ENCODE measurements around the gene NUDT4B. TPM values are rescaled to one million over a fixed set of nuclear protein-coding genes. Genes with fewer than 3 reads are reported as not detected.
"Not testable (repeated sequence)": the region's sequence is repeated elsewhere in the genome, so short reads cannot be mapped to it uniquely, and the experiment has no call there.

Gene NUDT4B
- total and polyA plus RNA-seq, 10 of the 15 experiments (the other 5 are each of a cell fraction or from before 2014, with no cell fraction given), result 0.11 to 25.5 (median 5.1) TPM; not detected in 2

- RAD21 ChIA-PET (ENCODE audit: unreplicated experiment); H3K36me3 ChIP-seq (ENCODE audit: control insufficient read depth in 2 of 2, insufficient read depth in 2 of 2, low read length in 1 of 2); H3K27me3 ChIP-seq (replicated peaks in 1 of 2; ENCODE audit: control insufficient read depth in 2 of 2, insufficient read depth in 2 of 2, low read length in 1 of 2); H4K20me1 ChIP-seq (ENCODE audit: control insufficient read depth, insufficient read depth); FAIRE-seq; POLR2A ChIA-PET; H3K4me3 ChIP-seq; H3K4me1 ChIP-seq (ENCODE audit: control insufficient read depth, insufficient read depth, low read length); H3K79me2 ChIP-seq (ENCODE audit: control insufficient read depth, insufficient read depth, low read length); BruUV-seq (replicated peaks); H3K4me2 ChIP-seq (ENCODE audit: control insufficient read depth, insufficient read depth); ATAC-seq; in situ Hi-C loops (cut with MboI); CTCF ChIA-PET; SMC1A ChIA-PET (ENCODE audit: uncharacterized antibody, unreplicated experiment); DNase-seq (ENCODE audit: low read depth, low spot score); intact Hi-C loops (cut with micrococcal nuclease; ENCODE audit: unreplicated experiment); H3K27ac ChIP-seq (ENCODE audit: control insufficient read depth, insufficient read depth); H3K9me3 ChIP-seq (replicated peaks; ENCODE audit: control insufficient read depth, insufficient read depth, low read length); H3K9ac ChIP-seq (ENCODE audit: control insufficient read depth, insufficient read depth, low read length); H2AFZ ChIP-seq (ENCODE audit: control insufficient read depth, low read depth, low read length): not testable (repeated sequence)
- no CpG with 5 or more reads among the region's 4 CpGs for WGBS (ENCODE audit: insufficient coverage, insufficient replicate concordance, low lambda C conversion rate, missing lambda C conversion rate)
These were observed 25.1 kb downstream of the NUDT4B start for GRCh38 chr1:148773690-148774089.

DNA sequence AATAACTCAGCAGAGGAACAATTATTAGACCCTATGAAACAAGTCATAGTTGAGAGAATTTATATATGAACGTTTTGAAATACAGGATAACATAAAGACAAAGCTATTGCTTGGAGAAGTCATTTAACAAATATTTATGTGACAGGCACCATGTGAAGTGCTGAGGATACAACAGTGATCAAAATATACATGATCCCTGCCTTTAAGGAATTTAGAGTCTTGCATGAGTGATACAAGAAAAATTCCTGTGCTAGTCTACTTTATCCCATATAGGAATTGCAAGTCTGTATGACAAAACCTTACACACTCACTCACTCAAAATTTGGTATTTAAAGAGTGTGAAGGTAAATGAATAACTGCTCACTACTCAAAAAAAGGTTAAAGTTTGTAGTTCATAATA, 25.5 kb downstream of the NUDT4B start:
- TSS peak; percentile 86 for BruUV-seq (replicated peaks)
- SMC1A ChIA-PET (ENCODE audit: uncharacterized antibody, unreplicated experiment); H4K20me1 ChIP-seq (ENCODE audit: control insufficient read depth, insufficient read depth); intact Hi-C loops (cut with micrococcal nuclease; ENCODE audit: unreplicated experiment); H3K9ac ChIP-seq (ENCODE audit: control insufficient read depth, insufficient read depth, low read length); FAIRE-seq; H3K27ac ChIP-seq (ENCODE audit: control insufficient read depth, insufficient read depth); in situ Hi-C loops (cut with MboI); POLR2A ChIA-PET; H3K4me3 ChIP-seq; H2AFZ ChIP-seq (ENCODE audit: control insufficient read depth, low read depth, low read length); ATAC-seq; H3K27me3 ChIP-seq (replicated peaks in 1 of 2; ENCODE audit: control insufficient read depth in 2 of 2, insufficient read depth in 2 of 2, low read length in 1 of 2); RAD21 ChIA-PET (ENCODE audit: unreplicated experiment); CTCF ChIA-PET; H3K36me3 ChIP-seq (ENCODE audit: control insufficient read depth in 2 of 2, insufficient read depth in 2 of 2, low read length in 1 of 2); H3K4me2 ChIP-seq (ENCODE audit: control insufficient read depth, insufficient read depth); H3K9me3 ChIP-seq (replicated peaks; ENCODE audit: control insufficient read depth, insufficient read depth, low read length); DNase-seq (ENCODE audit: low read depth, low spot score); H3K4me1 ChIP-seq (ENCODE audit: control insufficient read depth, insufficient read depth, low read length); H3K79me2 ChIP-seq (ENCODE audit: control insufficient read depth, insufficient read depth, low read length): not testable (repeated sequence)
- WGBS (ENCODE audit: insufficient coverage, insufficient replicate concordance, low lambda C conversion rate, missing lambda C conversion rate), result no CpG with 5 or more reads among the region's 1 CpG

DNA sequence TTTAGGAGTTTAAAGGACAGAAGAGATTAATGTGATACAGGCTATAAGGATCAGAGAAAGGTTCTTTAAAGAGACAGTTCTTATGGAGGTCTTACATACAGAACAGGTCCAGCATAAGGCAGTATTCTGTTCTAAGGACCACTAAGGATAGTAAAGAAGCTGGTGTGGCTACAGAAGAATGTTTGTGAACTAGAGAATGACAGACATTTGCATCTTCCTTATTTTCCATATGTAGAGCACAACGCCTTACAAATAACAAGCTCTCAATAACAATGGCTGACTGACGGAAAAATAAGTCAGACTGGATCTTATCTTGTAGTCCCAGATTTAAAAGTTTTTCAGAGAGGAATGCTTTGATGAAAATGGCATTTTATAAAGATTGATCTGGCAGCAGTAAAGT, 26.7 kb downstream of the NUDT4B start:
- H3K27me3 ChIP-seq (replicated peaks in 1 of 2; ENCODE audit: control insufficient read depth in 2 of 2, insufficient read depth in 2 of 2, low read length in 1 of 2); DNase-seq (ENCODE audit: low read depth, low spot score); ATAC-seq; H4K20me1 ChIP-seq (ENCODE audit: control insufficient read depth, insufficient read depth); H3K79me2 ChIP-seq (ENCODE audit: control insufficient read depth, insufficient read depth, low read length); H3K9ac ChIP-seq (ENCODE audit: control insufficient read depth, insufficient read depth, low read length); H3K4me1 ChIP-seq (ENCODE audit: control insufficient read depth, insufficient read depth, low read length); in situ Hi-C loops (cut with MboI); H3K4me3 ChIP-seq; CTCF ChIA-PET; SMC1A ChIA-PET (ENCODE audit: uncharacterized antibody, unreplicated experiment); POLR2A ChIA-PET; H3K9me3 ChIP-seq (replicated peaks; ENCODE audit: control insufficient read depth, insufficient read depth, low read length); FAIRE-seq; H3K36me3 ChIP-seq (ENCODE audit: control insufficient read depth in 2 of 2, insufficient read depth in 2 of 2, low read length in 1 of 2); H3K27ac ChIP-seq (ENCODE audit: control insufficient read depth, insufficient read depth); RAD21 ChIA-PET (ENCODE audit: unreplicated experiment); intact Hi-C loops (cut with micrococcal nuclease; ENCODE audit: unreplicated experiment); H2AFZ ChIP-seq (ENCODE audit: control insufficient read depth, low read depth, low read length); BruUV-seq (replicated peaks); H3K4me2 ChIP-seq (ENCODE audit: control insufficient read depth, insufficient read depth): not testable (repeated sequence)
- no CpG with 5 or more reads among the region's 2 CpGs for WGBS (ENCODE audit: insufficient coverage, insufficient replicate concordance, low lambda C conversion rate, missing lambda C conversion rate)

- ATAC-seq; intact Hi-C loops (cut with micrococcal nuclease; ENCODE audit: unreplicated experiment); SMC1A ChIA-PET (ENCODE audit: uncharacterized antibody, unreplicated experiment): not testable (repeated sequence)
These were observed 29.1 kb downstream of the NUDT4B start for GRCh38 chr1:148777649-148778048.

More at GRCh38 chr1:148777649-148778048, 29.1 kb downstream of the NUDT4B start:
- H3K4me2 ChIP-seq (ENCODE audit: control insufficient read depth, insufficient read depth); H3K4me3 ChIP-seq; H3K9ac ChIP-seq (ENCODE audit: control insufficient read depth, insufficient read depth, low read length); H2AFZ ChIP-seq (ENCODE audit: control insufficient read depth, low read depth, low read length); in situ Hi-C loops (cut with MboI); RAD21 ChIA-PET (ENCODE audit: unreplicated experiment); H3K27me3 ChIP-seq (replicated peaks in 1 of 2; ENCODE audit: control insufficient read depth in 2 of 2, insufficient read depth in 2 of 2, low read length in 1 of 2); H3K4me1 ChIP-seq (ENCODE audit: control insufficient read depth, insufficient read depth, low read length); H3K36me3 ChIP-seq (ENCODE audit: control insufficient read depth in 2 of 2, insufficient read depth in 2 of 2, low read length in 1 of 2); H3K27ac ChIP-seq (ENCODE audit: control insufficient read depth, insufficient read depth); CTCF ChIA-PET; H3K9me3 ChIP-seq (replicated peaks; ENCODE audit: control insufficient read depth, insufficient read depth, low read length); FAIRE-seq; H3K79me2 ChIP-seq (ENCODE audit: control insufficient read depth, insufficient read depth, low read length); DNase-seq (ENCODE audit: low read depth, low spot score); H4K20me1 ChIP-seq (ENCODE audit: control insufficient read depth, insufficient read depth); POLR2A ChIA-PET; BruUV-seq (replicated peaks): not testable (repeated sequence)
- no CpG with 5 or more reads among the region's 1 CpG for WGBS (ENCODE audit: insufficient coverage, insufficient replicate concordance, low lambda C conversion rate, missing lambda C conversion rate)
